ENCODE results near the gene ANKRD63.

The ANKRD63 gene

GRCh38 chr15:40302288-40302886 is 19.5 kb upstream of the ANKRD63 start:
- no peak overlapping the region for H3K4me3 ChIP-seq (ENCODE audit: low read depth, low read length)
- DNase-seq (ENCODE audit: low read depth), result no peak
- no peak for TF ChIP-seq CTCF (IDR thresholded peaks at IDR 0.05; ENCODE audit: control insufficient read depth, extremely low read depth, insufficient read depth)

GRCh38 chr15:40301467-40302179 is 18.8 kb upstream of the ANKRD63 start:
- DNase-seq (ENCODE audit: low read depth), result no peak
- H3K4me3 ChIP-seq (ENCODE audit: low read depth, low read length), result no peak overlapping the region
- no peak for TF ChIP-seq CTCF (IDR thresholded peaks at IDR 0.05; ENCODE audit: control insufficient read depth, extremely low read depth, insufficient read depth)

- TF ChIP-seq CTCF (IDR thresholded peaks at IDR 0.05; ENCODE audit: control insufficient read depth, extremely low read depth, insufficient read depth), result no peak
- DNase-seq (ENCODE audit: low read depth), result no peak
These were observed 17.9 kb upstream of the ANKRD63 start for GRCh38 chr15:40300771-40301170.

GRCh38 chr15:40300367-40300766 is 17.5 kb upstream of the ANKRD63 start:
- DNase-seq (ENCODE audit: low read depth), result no peak
- H3K4me3 ChIP-seq (ENCODE audit: low read depth, low read length), result no peak overlapping the region
- TF ChIP-seq CTCF (IDR thresholded peaks at IDR 0.05; ENCODE audit: control insufficient read depth, extremely low read depth, insufficient read depth), result no peak

More at GRCh38 chr15:40300771-40301170, 17.9 kb upstream of the ANKRD63 start:
- no peak overlapping the region for H3K4me3 ChIP-seq (ENCODE audit: low read depth, low read length)

- DNase-seq (ENCODE audit: low read depth), result no peak
- no peak for TF ChIP-seq CTCF (IDR thresholded peaks at IDR 0.05; ENCODE audit: control insufficient read depth, extremely low read depth, insufficient read depth)
- no peak overlapping the region for H3K4me3 ChIP-seq (ENCODE audit: low read depth, low read length)
These were observed 15.5 kb upstream of the ANKRD63 start for GRCh38 chr15:40298216-40298935.

GRCh38 chr15:40297356-40297755 is 14.5 kb upstream of the ANKRD63 start:
- H3K4me3 ChIP-seq (ENCODE audit: low read depth, low read length), result no peak overlapping the region
- no peak for TF ChIP-seq CTCF (IDR thresholded peaks at IDR 0.05; ENCODE audit: control insufficient read depth, extremely low read depth, insufficient read depth)
- DNase-seq (ENCODE audit: low read depth), result no peak
